ENCODE data around the gene GSK3B. TPM values are rescaled to one million over a fixed set of nuclear protein-coding genes. Genes with fewer than 3 reads are reported as not detected.

GSK3B gene
- total RNA-seq, result 48.1 and 77.5 TPM in 2 replicates

- DNase-seq (ENCODE audit: low read depth), result no peak
These were observed at the start of gene GSK3B for GRCh38 chr3:120093911-120094775. Gene GSK3B (minus strand): TSS chr3:120094447. CDS start chr3:120093434, 1,013 bp downstream.

- no peak for DNase-seq (ENCODE audit: low read depth)
These were observed 49.4 kb upstream of the GSK3B start for GRCh38 chr3:120143676-120144075.

- no peak for DNase-seq (ENCODE audit: low read depth)
These were observed 48.0 kb upstream of the GSK3B start for GRCh38 chr3:120142236-120142635.

GRCh38 chr3:120140098-120140742 is 46.0 kb upstream of the GSK3B start:
- DNase-seq (ENCODE audit: low read depth), result no peak

- DNase-seq (ENCODE audit: low read depth), result no peak
These were observed 44.9 kb upstream of the GSK3B start for GRCh38 chr3:120139140-120139539.

GRCh38 chr3:120137548-120137947 is 43.3 kb upstream of the GSK3B start:
- no peak for DNase-seq (ENCODE audit: low read depth)

GRCh38 chr3:120130656-120131055 is 36.4 kb upstream of the GSK3B start:
- DNase-seq (ENCODE audit: low read depth), result no peak

GRCh38 chr3:120129718-120130513 is 35.7 kb upstream of the GSK3B start:
- no peak for DNase-seq (ENCODE audit: low read depth)

- no peak for DNase-seq (ENCODE audit: low read depth)
These were observed 34.8 kb upstream of the GSK3B start for GRCh38 chr3:120129051-120129450.

- no peak for DNase-seq (ENCODE audit: low read depth)
These were observed 31.7 kb upstream of the GSK3B start for GRCh38 chr3:120125992-120126391.

- DNase-seq (ENCODE audit: low read depth), result no peak
These were observed 25.7 kb upstream of the GSK3B start for GRCh38 chr3:120119846-120120510.

- DNase-seq (ENCODE audit: low read depth), result no peak
These were observed 20.7 kb upstream of the GSK3B start for GRCh38 chr3:120114981-120115380.

GRCh38 chr3:120114376-120114775 is 20.1 kb upstream of the GSK3B start:
- no peak for DNase-seq (ENCODE audit: low read depth)

- peak; percentile 91 for DNase-seq (ENCODE audit: low read depth)
These were observed 19.2 kb upstream of the GSK3B start for GRCh38 chr3:120113128-120114116.

- DNase-seq (ENCODE audit: low read depth), result no peak
These were observed 17.7 kb upstream of the GSK3B start for GRCh38 chr3:120111898-120112297.

GRCh38 chr3:120103276-120103675 is 9.0 kb upstream of the GSK3B start:
- DNase-seq (ENCODE audit: low read depth), result no peak

- DNase-seq (ENCODE audit: low read depth), result no peak
These were observed 8.4 kb upstream of the GSK3B start for GRCh38 chr3:120102674-120103073.

- no peak for DNase-seq (ENCODE audit: low read depth)
These were observed 8.0 kb upstream of the GSK3B start for GRCh38 chr3:120102232-120102631.

- no peak for DNase-seq (ENCODE audit: low read depth)
These were observed 7.4 kb upstream of the GSK3B start for GRCh38 chr3:120101624-120102023.

GRCh38 chr3:120100711-120101110 is 6.5 kb upstream of the GSK3B start:
- DNase-seq (ENCODE audit: low read depth), result no peak

- no peak for DNase-seq (ENCODE audit: low read depth)
These were observed 4.5 kb upstream of the GSK3B start for GRCh38 chr3:120098710-120099109.
